Measurements from ENCODE around the gene IL23A.
"Not testable (repeated sequence)": the region's sequence is repeated elsewhere in the genome, so short reads cannot be mapped to it uniquely, and the experiment has no call there.

IL23A gene

DNA sequence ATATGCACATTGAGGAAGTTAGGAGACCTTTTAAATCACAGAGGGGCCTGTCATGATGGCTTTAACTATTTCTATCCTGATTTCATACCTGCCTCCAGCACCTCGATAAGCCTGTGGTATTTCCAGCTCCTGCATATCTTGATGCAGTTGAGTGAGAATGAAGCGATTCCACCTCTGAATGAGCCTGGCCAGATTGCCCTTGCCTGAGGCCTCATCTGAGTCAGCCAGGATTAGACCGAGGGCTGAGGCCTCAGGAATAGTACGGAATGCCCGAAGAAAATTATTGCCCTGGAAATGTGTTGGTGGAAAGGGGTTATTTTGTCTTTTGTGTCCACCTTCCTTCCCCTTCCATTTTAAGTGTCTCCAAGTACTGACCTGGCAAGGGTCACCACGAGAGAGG is 14.5 kb upstream of the IL23A start:
- in situ Hi-C loops (cut with HindIII; ENCODE audit: low sequenced_read_pairs) = no loop called here

DNA sequence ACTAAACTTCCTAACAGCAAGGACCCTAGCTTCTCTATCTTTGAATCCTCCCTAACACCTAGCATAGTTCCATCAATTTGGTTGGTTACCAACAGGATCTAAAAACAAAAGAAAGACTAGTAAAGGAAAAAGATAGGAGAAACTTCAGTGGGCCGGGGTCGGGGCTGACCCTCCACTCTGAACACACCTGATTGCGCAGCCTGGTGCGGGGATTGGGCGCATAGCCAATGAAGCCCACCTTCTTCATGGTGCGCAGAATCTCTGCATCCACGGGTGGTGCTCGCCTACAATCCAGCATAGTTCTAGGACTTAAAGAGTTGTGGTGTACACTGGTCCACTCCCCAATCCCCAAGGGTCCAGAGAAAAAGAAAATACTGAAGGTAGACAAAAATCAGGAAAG is 12.6 kb upstream of the IL23A start:
- in situ Hi-C loops (cut with HindIII; ENCODE audit: low sequenced_read_pairs) = no loop called here

DNA sequence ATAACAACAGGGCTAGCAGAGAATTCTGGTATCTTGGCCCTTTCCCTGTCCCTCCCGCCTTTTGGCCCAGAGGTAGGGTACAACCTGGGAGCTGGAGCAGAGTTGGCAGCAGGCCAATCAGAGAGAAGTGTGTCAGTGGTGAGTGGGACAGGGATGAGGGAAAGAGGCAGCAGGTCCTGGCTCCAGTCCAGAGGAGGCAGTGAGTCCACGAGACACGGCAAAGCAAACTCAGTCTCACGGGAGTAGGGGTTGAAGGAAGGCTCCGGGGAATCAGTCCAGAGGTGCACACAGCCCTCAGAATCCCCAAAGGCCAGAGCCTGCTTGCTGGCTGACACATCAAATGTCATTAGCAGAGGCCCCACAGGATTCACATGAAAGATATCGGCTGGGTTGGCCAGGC is 12.2 kb upstream of the IL23A start:
- in situ Hi-C loops (cut with HindIII; ENCODE audit: low sequenced_read_pairs) = no loop called here

DNA sequence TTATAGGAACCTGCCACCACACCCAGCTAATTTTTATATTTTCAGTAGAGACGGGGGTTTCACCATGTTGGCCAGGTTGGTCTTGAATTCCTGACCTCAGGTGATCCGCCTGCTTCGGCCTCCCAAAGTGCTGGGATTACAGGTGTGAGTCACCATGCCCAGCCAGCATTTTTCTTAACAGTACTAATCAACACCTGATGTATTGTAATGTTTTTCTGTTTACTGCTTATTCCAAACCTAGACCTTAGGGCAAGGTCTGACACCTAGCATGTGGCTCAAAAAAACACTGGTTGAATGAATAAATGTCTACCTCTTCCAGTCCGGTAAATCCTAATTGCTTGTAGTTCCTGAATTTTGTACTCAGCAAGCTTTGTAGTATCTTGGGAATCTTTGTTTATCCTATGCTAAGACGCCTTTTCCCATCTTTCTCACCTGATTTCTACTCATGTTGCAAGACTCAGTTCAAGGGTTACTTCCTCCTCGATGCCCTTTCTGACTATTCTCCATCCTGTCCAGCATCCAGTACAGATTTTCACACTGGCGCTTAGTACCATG is 7.7 kb upstream of the IL23A start:
- in situ Hi-C loops (cut with HindIII; ENCODE audit: low sequenced_read_pairs) = no loop called here

DNA sequence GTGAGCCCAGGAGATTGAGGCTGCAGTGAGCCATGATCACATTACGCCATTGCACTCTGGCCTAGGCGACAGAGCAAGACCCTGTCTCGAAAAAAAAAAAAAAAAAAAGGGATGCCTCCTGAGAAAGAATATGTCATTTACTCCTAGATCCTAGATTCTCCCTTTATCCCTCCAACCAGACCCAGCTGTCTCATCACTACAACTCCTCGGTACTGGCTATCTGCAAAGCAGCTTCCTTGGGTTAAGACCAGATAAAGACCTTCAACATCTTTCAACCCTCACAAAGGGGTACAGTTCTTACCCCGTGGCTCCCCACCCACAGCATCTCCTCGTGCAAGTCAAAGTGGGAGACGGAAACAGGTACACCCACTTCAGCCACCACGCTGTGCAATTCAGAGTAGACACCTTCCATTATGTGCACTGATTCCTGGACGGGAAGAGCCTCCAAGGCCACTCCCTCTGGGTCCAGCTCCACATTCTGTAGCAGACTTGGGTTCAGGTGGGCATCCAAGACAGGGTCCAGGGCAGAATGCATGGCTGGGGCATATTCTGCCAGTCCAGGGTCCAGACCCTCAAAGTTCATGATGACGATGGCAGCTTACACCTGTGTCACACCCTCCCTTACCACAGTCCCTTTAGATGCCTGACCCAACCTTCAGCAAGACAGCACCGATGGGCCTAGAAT is 6.0 kb upstream of the IL23A start:
- in situ Hi-C loops (cut with HindIII; ENCODE audit: low sequenced_read_pairs) = no loop called here

- in situ Hi-C loops (cut with HindIII; ENCODE audit: low sequenced_read_pairs) = no loop called here
These were observed 5.4 kb upstream of the IL23A start for GRCh38 chr12:56333197-56333678.

GRCh38 chr12:56333679-56334489 is 4.8 kb upstream of the IL23A start, which contains the start of gene PAN2:
PAN2 (minus strand) TSS chr12:56334000; CDS start chr12:56333094, 906 bp downstream.
- in situ Hi-C loops (cut with HindIII; ENCODE audit: low sequenced_read_pairs) = no loop called here

DNA sequence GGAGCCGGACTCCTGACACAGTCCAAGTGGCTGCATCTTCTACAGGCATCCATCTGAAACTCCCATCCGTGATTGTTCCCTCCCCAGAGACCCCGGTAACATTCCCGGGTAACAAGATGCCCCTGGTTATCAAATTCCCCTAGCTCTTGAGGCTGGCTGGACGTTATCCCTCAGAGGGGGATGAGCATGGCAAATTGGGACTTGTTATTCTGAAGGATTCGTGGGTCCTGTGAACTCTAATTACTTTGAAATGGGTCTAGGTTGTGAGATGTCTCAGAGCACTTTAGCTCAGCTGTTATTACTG is 4.2 kb upstream of the IL23A start:
- in situ Hi-C loops (cut with HindIII; ENCODE audit: low sequenced_read_pairs) = no loop called here

GRCh38 chr12:56335527-56335926 is 3.2 kb upstream of the IL23A start:
- in situ Hi-C loops (cut with HindIII; ENCODE audit: low sequenced_read_pairs) = not testable (repeated sequence)

DNA sequence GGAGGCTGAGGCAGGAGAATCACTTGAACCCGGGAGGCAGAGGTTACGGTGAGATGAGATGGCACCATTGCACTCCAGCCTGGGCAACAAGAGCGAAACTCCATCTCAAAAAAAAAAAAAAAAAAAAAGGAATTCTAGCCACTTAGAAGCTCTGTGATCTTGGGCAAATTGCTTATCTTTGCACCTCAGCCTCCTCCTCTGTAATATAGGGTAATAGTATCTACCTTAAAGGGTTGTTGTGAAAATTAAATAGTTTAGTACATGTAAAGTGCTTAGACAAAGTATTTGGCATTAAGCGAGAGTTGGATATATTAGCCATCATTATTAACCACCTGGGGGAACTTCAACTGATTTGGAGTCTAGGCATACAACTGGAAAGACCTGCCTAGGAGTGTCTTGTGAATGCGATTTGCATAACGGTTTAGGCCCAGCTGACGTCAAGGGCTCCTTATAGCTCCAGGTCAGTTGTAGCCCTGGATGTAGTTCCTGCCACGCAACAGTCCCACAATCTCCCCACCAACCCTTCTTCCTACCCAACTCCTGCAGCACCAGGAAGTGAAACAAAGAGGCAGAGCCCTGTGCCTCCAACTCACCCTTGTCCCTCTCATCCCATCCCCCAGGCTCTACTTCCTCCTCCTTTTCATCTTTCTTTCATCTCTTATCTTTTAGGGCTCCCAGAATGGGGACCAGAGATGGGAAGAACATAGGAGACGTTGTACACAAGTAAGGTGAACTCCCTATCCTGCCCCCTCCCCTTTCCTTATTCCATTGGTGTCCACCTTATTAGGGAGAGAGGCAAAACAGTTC is 2.1 kb upstream of the IL23A start:
- in situ Hi-C loops (cut with HindIII; ENCODE audit: low sequenced_read_pairs) = no loop called here

DNA sequence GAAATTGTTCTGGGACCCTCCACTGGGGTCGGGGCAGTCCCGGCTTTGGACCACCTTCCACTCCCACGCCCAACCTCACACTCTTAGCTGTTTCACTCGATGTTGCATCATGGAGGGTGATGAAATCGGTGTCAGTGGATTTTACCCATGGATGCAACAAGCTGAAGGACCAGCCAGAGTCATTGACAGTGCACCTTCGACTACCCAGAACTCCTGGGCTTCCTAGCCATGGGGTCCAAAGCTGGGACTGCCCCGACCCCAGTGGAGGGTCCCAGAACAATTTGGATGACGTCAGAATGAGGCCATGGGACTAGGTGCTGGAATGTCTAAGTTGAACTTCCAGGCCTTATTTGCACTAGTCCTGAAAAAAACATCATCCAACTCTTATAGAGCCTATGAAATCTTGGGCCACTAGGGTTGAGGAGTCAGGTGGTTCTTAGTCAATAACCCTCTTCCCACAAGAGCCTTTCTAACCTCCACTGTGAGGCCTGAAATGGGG is 882 bp upstream of the IL23A start:
- in situ Hi-C loops (cut with HindIII; ENCODE audit: low sequenced_read_pairs) = no loop called here

DNA sequence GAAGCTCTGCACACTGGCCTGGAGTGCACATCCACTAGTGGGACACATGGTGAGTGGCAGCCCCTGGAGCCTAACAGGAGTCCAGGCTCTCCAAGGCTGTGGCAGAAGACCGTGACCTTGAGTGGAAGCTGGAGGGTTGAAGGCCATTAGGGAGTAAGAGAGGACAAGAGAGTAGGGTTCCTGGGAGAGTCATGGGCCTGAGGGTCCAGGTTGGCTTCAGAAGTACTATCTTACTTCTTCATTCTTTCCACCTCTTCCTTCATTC is 406 bp downstream of the IL23A start:
- in situ Hi-C loops (cut with HindIII; ENCODE audit: low sequenced_read_pairs) = no loop called here

DNA sequence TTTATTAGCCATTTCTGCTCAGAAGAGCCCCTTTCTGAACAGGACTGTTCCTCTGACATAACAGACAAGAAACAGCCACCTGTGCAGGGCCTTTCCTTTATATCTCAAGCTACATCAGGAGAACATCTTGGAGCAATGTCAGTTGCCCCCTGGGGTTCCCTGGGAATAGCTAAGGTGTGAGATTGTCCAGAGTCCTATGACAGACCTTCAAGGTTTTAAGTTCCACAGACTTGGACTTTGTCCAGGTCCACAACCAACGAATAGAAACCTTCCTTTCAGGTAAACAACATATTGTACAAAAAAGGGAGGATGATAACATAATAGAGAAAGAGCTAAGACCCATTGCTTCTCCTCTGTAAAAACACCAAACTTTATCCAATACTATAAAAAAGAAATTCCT is 2.9 kb downstream of the IL23A start:
- in situ Hi-C loops (cut with HindIII; ENCODE audit: low sequenced_read_pairs) = no loop called here

GRCh38 chr12:56342290-56342689 is 3.6 kb downstream of the IL23A start:
- in situ Hi-C loops (cut with HindIII; ENCODE audit: low sequenced_read_pairs) = not testable (repeated sequence)

GRCh38 chr12:56346675-56347074 is 8.0 kb downstream of the IL23A start:
- in situ Hi-C loops (cut with HindIII; ENCODE audit: low sequenced_read_pairs) = loop anchor here (5.0 kb wide), 1 partner anchor 61 kb away; no protein-coding TSS in a partner anchor

DNA sequence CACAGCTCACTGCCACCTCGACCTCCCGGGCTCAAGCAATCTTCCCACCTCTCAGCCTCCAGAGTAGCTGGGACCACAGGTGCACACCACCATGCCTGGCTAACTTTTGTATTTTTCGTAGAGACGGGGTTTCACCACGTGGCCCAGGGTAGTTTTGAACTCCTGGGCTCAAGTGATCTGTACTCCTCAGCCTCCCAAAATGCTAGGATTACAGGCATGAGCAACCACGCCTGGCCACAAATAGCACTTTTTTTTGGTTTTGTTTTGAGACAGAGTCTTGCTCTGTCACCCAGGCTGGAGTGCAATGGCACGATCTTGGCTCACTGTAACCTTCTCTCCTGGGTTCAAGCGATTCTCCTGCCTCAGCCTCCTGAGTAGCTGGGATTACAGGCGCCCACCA is 8.6 kb downstream of the IL23A start:
- in situ Hi-C loops (cut with HindIII; ENCODE audit: low sequenced_read_pairs) = loop anchor here (5.0 kb wide), 1 partner anchor 60 kb away; no protein-coding TSS in a partner anchor

GRCh38 chr12:56348776-56349175 is 10.1 kb downstream of the IL23A start:
- in situ Hi-C loops (cut with HindIII; ENCODE audit: low sequenced_read_pairs) = loop anchor here (5.0 kb wide), 1 partner anchor 59 kb away; no protein-coding TSS in a partner anchor

GRCh38 chr12:56350662-56351061 is 12.0 kb downstream of the IL23A start:
- in situ Hi-C loops (cut with HindIII; ENCODE audit: low sequenced_read_pairs) = no loop called here

DNA sequence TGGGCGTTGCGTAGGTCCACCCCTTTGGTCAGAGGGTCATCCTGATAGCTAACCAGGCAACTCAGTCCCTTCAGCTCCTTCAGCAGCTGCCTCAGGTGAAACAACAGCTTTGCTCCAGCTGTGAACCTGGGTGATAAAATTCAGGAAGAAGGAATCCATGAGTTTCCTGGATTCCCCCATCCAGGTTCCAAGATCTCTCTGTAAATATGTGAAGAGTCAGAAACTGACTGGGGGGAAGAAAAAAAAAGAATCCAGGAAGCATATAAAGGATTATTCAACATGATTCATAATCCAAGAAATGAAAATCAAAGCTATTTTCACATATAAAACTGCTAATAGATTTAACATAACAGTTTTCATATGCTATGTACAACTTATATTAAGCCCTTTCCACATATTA is 12.6 kb downstream of the IL23A start:
- in situ Hi-C loops (cut with HindIII; ENCODE audit: low sequenced_read_pairs) = no loop called here

GRCh38 chr12:56358836-56359532 is 20.3 kb downstream of the IL23A start:
- in situ Hi-C loops (cut with HindIII; ENCODE audit: low sequenced_read_pairs) = no loop called here
